GM23338 (cell line): ENCODE measurements around the gene POP4. TPM values are rescaled to one million over a fixed set of nuclear protein-coding genes. Genes with fewer than 3 reads are reported as not detected.

Experiments
- ATAC-seq: fragments of 200-7000 bp; cut with Tn5 transposase; 3 replicates; pipeline ENCODE4 v1.9.1; 2020
- DNase-seq: peaks from one replicate; pipeline ENCODE4 v3.0.0-alpha.2; 2015; ENCODE audit warnings: low spot score
- H2AFZ ChIP-seq: fragments of 200-600 bp; sonication (generic); 2 replicates; pipeline ENCODE4 v1.8.0; 2016; ENCODE audit warnings: antibody characterized with exemption, mild to moderate bottlenecking, moderate library complexity
- H3F3A ChIP-seq: fragments of 200-600 bp; sonication (generic); replicated peaks from 2 replicates; pipeline ENCODE4 v1.8.0; 2017; ENCODE audit warnings: antibody characterized with exemption, mixed run types, low read depth
- H3K27ac ChIP-seq: fragments of 200-600 bp; sonication (generic); 2 replicates; pipeline ENCODE4 v1.6.1; 2016; ENCODE audit warnings: low read depth
- H3K27me3 ChIP-seq: fragments of 200-600 bp; sonication (generic); 2 replicates; pipeline ENCODE4 v1.8.0; 2016; ENCODE audit warnings: mild to moderate bottlenecking, mixed run types, moderate library complexity; ENCODE audit not compliant: insufficient read depth
- H3K36me3 ChIP-seq: fragments of 200-600 bp; sonication (generic); 2 replicates; pipeline ENCODE4 v1.8.0; 2016; ENCODE audit warnings: mild to moderate bottlenecking; ENCODE audit not compliant: insufficient read depth
- H3K4me1 ChIP-seq: fragments of 200-600 bp; sonication (generic); 2 replicates; pipeline ENCODE4 v1.8.0; 2016; ENCODE audit warnings: mild to moderate bottlenecking, moderate library complexity; ENCODE audit not compliant: insufficient read depth
- H3K4me2 ChIP-seq: fragments of 200-600 bp; sonication (generic); 2 replicates; pipeline ENCODE4 v1.7.1; 2017; ENCODE audit warnings: mixed run types
- H3K4me3 ChIP-seq: fragments of 200-600 bp; sonication (generic); 2 replicates; pipeline ENCODE4 v1.6.1; 2016; ENCODE audit warnings: mixed run types
- H3K79me2 ChIP-seq: fragments of 200-600 bp; sonication (generic); replicated peaks from 2 replicates; pipeline ENCODE4 v1.8.0; 2017; ENCODE audit warnings: mild to moderate bottlenecking; ENCODE audit not compliant: insufficient read depth
- H3K9me2 ChIP-seq: fragments of 200-600 bp; sonication (generic); 2 replicates; pipeline ENCODE4 v1.8.0; 2017; ENCODE audit not compliant: insufficient read depth
- H4K20me1 ChIP-seq: fragments of 200-600 bp; sonication (generic); replicated peaks from 2 replicates; pipeline ENCODE4 v1.8.0; 2017; ENCODE audit warnings: mild to moderate bottlenecking; ENCODE audit not compliant: insufficient read depth
- H3K27ac Mint-ChIP-seq: 2 replicates; pipeline ENCODE4 v1.8.0; 2020; ENCODE audit warnings: inconsistent platforms, mild to moderate bottlenecking, moderate library complexity, mixed read lengths
- H3K27me3 Mint-ChIP-seq: 3 replicates; pipeline ENCODE4 v1.8.0; 2022; ENCODE audit warnings: low read depth, mild to moderate bottlenecking, moderate library complexity, mixed read lengths, inconsistent platforms; ENCODE audit not compliant: insufficient read depth, poor library complexity
- H3K36me3 Mint-ChIP-seq: 3 replicates; pipeline ENCODE4 v1.8.0; 2021; ENCODE audit warnings: low read depth, mild to moderate bottlenecking, inconsistent platforms, moderate library complexity, mixed read lengths
- H3K4me1 Mint-ChIP-seq: 3 replicates; pipeline ENCODE4 v1.8.0; 2020; ENCODE audit warnings: mild to moderate bottlenecking, inconsistent platforms, mixed read lengths
- H3K4me3 Mint-ChIP-seq: 3 replicates; pipeline ENCODE4 v1.8.0; 2021; ENCODE audit warnings: moderate library complexity, mild to moderate bottlenecking, inconsistent platforms, mixed read lengths
- H3K9me3 Mint-ChIP-seq: 3 replicates; pipeline ENCODE4 v1.8.0; 2020; ENCODE audit warnings: moderate library complexity, mild to moderate bottlenecking, inconsistent platforms, mixed read lengths
- CREB1 ChIP-seq: fragments of 250-450 bp; sonication (Bioruptor Pico); IDR thresholded peaks from 2 replicates; pipeline ENCODE4 v1.5.0; 2020; ENCODE audit warnings: low read depth, mild to moderate bottlenecking, moderate library complexity
- CTCF ChIP-seq, 2 experiments: fragments of 200-600 bp in 1 of 2; sonication (generic) in 1 of 2; conservative IDR thresholded peaks; 2 replicates each; pipeline versions ENCODE4 v1.5.1 to v1.6.1; 2016 to 2017; ENCODE audit warnings: antibody characterized with exemption in 2 of 2, low read depth in 2 of 2, mild to moderate bottlenecking in 2 of 2, moderate library complexity in 1 of 2
- ETS1 ChIP-seq: IDR thresholded peaks from 2 replicates; pipeline ENCODE4 v1.6.1; 2016; ENCODE audit warnings: antibody characterized with exemption
- EZH2phosphoT487 ChIP-seq: fragments of 200-600 bp; sonication (generic); IDR thresholded peaks from one replicate; pipeline ENCODE4 v1.8.1; 2018; ENCODE audit warnings: antibody characterized with exemption; ENCODE audit not compliant: unreplicated experiment
- JUNB ChIP-seq: IDR thresholded peaks from one replicate; pipeline ENCODE4 v1.6.1; 2016; ENCODE audit warnings: antibody characterized with exemption; ENCODE audit not compliant: unreplicated experiment
- NANOG ChIP-seq: IDR thresholded peaks from 2 replicates; pipeline ENCODE4 v1.6.1; 2016; ENCODE audit warnings: antibody characterized with exemption, borderline replicate concordance
- POLR2AphosphoS5 ChIP-seq: IDR thresholded peaks from 2 replicates; pipeline ENCODE4 v1.6.1; 2016; ENCODE audit warnings: antibody characterized with exemption, low read depth
- REST ChIP-seq: IDR thresholded peaks from one replicate; pipeline ENCODE4 v1.6.1; 2018; ENCODE audit warnings: antibody characterized with exemption; ENCODE audit not compliant: unreplicated experiment
- STAT1 ChIP-seq: IDR thresholded peaks from one replicate; pipeline ENCODE4 v1.6.1; 2016; ENCODE audit warnings: antibody characterized with exemption; ENCODE audit not compliant: unreplicated experiment
- ZNF114 ChIP-seq: fragments of 250-450 bp; sonication (Bioruptor Pico); IDR thresholded peaks from 2 replicates; pipeline ENCODE4 v1.5.0; 2020; ENCODE audit warnings: mild to moderate bottlenecking, moderate library complexity
- ZNF331 ChIP-seq: fragments of 250-450 bp; sonication (Bioruptor Pico); IDR thresholded peaks from 2 replicates; pipeline ENCODE4 v1.5.0; 2020; ENCODE audit warnings: low read depth, mild to moderate bottlenecking, moderate library complexity
- ZNF462 ChIP-seq: fragments of 250-450 bp; sonication (Bioruptor Pico); IDR thresholded peaks from 2 replicates; pipeline ENCODE4 v1.5.0; 2020; ENCODE audit warnings: mild to moderate bottlenecking, moderate library complexity
- polyA plus RNA-seq: library from polyadenylated mRNA; unstranded; fragments of >200 nt; fragmentation: Nextera tagmentation; extraction: Ambion mirVana; gene quantifications from 2 replicates; pipeline ENCODE4 v1.2.1, GENCODE V29; 2016
- total RNA-seq: library from RNA; depleted of rRNA; stranded (reverse); fragments of >200 nt; shearing (Covaris generic); gene quantifications from 2 replicates; pipeline ENCODE4 v1.2.3, GENCODE V29; 2014

The POP4 gene
- total and polyA plus RNA-seq, 2 experiments from 2014 or later, result 37.2 to 58.3 TPM

GRCh38 chr19:29644210-29644609 lies 38.1 kb downstream of the POP4 start:
- Histone ChIP-seq H3K27ac (no peak overlapping the region), H3K27me3 (no peaks in the 10 kb centered on the region), H3K4me3 (no peak overlapping the region), H3F3A (no peaks in the 10 kb centered on the region), H3K4me1 (peaks cover 17% of the 10 kb centered on the region), H3K9me2 (no peaks in the 10 kb centered on the region), H3K4me2 (no peak overlapping the region), H2AFZ (no peak overlapping the region), H4K20me1 (no peaks in the 10 kb centered on the region), H3K36me3 (no peaks in the 10 kb centered on the region), H3K79me2 (no peaks in the 10 kb centered on the region)
- no peaks in the 10 kb centered on the region for H3K36me3 Mint-ChIP-seq
- ATAC-seq (no peak), DNase-seq (no peak)
- H3K4me3 Mint-ChIP-seq, result no peak overlapping the region
- H3K4me1 Mint-ChIP-seq, result peaks cover 19% of the 10 kb centered on the region
- peaks cover 2% of the 10 kb centered on the region for H3K27me3 Mint-ChIP-seq
- no peaks in the 10 kb centered on the region for H3K9me3 Mint-ChIP-seq
- H3K27ac Mint-ChIP-seq, result no peak overlapping the region
- no peak for TF ChIP-seq CREB1 (CRISPR knock-in tag)
- no peak for TF ChIP-seq CTCF (conservative IDR thresholded peaks at IDR 0.05; ENCODE audit: low read depth in 2 of 2)
- no peak for TF ChIP-seq ETS1
- TF ChIP-seq POLR2AphosphoS5, result no peak
- no peak for TF ChIP-seq ZNF114 (CRISPR knock-in tag)
- no peak for TF ChIP-seq STAT1
- no peak for TF ChIP-seq NANOG
- TF ChIP-seq JUNB, result no peak
- TF ChIP-seq REST, result no peak
- no peak for TF ChIP-seq ZNF331 (CRISPR knock-in tag)
- TF ChIP-seq ZNF462, result no peak
- TF ChIP-seq EZH2phosphoT487, result no peak
